ENCODE measurements around the gene KIF6. TPM values are rescaled to one million over a fixed set of nuclear protein-coding genes. Genes with fewer than 3 reads are reported as not detected.

Gene KIF6
- total and polyA plus RNA-seq, 11 donors = 0.06 to 0.77 (median 0.48) TPM

- no peak for DNase-seq
- TF ChIP-seq POLR2A (IDR thresholded peaks at IDR 0.05) = no peak
- TF ChIP-seq, protein P1, sequence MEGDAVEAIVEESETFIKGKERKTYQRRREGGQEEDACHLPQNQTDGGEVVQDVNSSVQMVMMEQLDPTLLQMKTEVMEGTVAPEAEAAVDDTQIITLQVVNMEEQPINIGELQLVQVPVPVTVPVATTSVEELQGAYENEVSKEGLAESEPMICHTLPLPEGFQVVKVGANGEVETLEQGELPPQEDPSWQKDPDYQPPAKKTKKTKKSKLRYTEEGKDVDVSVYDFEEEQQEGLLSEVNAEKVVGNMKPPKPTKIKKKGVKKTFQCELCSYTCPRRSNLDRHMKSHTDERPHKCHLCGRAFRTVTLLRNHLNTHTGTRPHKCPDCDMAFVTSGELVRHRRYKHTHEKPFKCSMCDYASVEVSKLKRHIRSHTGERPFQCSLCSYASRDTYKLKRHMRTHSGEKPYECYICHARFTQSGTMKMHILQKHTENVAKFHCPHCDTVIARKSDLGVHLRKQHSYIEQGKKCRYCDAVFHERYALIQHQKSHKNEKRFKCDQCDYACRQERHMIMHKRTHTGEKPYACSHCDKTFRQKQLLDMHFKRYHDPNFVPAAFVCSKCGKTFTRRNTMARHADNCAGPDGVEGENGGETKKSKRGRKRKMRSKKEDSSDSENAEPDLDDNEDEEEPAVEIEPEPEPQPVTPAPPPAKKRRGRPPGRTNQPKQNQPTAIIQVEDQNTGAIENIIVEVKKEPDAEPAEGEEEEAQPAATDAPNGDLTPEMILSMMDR (IDR thresholded peaks at IDR 0.05) = no peak
- H3K27ac ChIP-seq = peak overlapping the region in 3 of 12 donors; percentile 3 to 33 (median 20)
- no peak overlapping the region for H3K4me3 ChIP-seq
- no peaks in the 10 kb centered on the region for H3K9me3 ChIP-seq
- WGBS, 4 donors = 73 to 86% (median 76%) methylated on average over 1 of the region's 1 CpG
- intact Hi-C loops (cut with DNase I) = no loop called here
- peaks cover 0 to 23% (median 0%) of the 10 kb centered on the region in 12 donors for H3K4me1 ChIP-seq
- no peaks in the 10 kb centered on the region for H3K27me3 ChIP-seq
- ATAC-seq = peak in 1 of 4 donors; percentile 52
- no peaks in the 10 kb centered on the region for H3K36me3 ChIP-seq
These were observed 181.3 kb downstream of the KIF6 start for GRCh38 chr6:39543950-39544349.

DNA sequence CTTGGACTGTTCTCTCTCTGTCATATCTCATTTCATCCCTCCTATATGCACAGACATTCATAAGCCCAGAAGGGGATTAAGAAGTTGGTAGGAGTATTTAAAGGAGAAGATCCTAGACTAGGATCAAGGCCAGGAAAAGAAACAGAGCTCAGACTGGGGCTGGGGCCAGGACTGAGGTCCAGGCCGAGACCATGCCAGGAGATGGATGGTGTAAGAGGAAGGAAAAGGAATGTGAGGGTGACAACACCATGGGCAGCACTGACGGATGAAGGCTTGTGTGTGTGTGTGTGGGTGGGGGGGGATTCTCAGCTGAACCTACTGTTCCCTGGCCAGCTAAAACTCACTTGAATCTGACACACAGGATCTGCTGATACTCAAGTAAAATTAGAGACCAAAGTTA is 182.1 kb downstream of the KIF6 start:
- Histone ChIP-seq H3K36me3 (no peaks in the 10 kb centered on the region), H3K4me3 (no peak overlapping the region), H3K4me1 (peaks cover 0 to 23% (median 0%) of the 10 kb centered on the region in 12 donors), H3K9me3 (no peaks in the 10 kb centered on the region), H3K27me3 (no peaks in the 10 kb centered on the region), H3K27ac (peak overlapping the region in 2 of 12 donors; percentile 8 to 28)
- intact Hi-C loops (cut with DNase I) = no loop called here
- TF ChIP-seq, protein P1 (IDR thresholded peaks at IDR 0.05) = no peak
- TF ChIP-seq POLR2A (IDR thresholded peaks at IDR 0.05) = no peak
- 16 to 34% (median 19%) methylated on average over 2 of the region's 2 CpGs for WGBS, 4 donors
- DNase-seq (peak in 4 of 5 donors; percentile 36 to 76 (median 62)), ATAC-seq (peak; percentile 92 to 98 (median 97))

DNA sequence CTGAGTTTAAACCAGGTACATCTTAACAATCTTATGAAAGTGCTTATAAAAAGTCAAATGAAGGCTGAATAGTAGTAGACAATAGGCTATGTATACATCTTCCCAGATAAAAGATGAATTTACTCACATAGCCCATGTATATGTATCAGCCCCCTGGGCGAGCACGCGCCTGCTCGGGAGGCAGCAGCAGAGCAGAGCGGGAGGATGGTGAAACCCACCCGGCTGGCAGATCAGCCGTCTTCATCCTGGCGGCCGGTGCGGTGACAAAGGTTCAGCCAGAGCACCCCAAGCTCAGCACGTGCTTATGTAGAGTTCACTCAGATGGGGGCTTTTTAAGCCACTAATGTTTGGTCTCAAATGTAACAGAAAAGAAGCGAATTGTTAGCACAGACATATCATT is 184.8 kb downstream of the KIF6 start:
- ATAC-seq = no peak
- intact Hi-C loops (cut with DNase I) = no loop called here
- Histone ChIP-seq H3K4me3 (no peak overlapping the region), H3K9me3 (peaks cover 0 to 3% (median 0%) of the 10 kb centered on the region in 12 donors), H3K36me3 (no peaks in the 10 kb centered on the region), H3K4me1 (peaks cover 0 to 20% (median 0%) of the 10 kb centered on the region in 12 donors), H3K27ac (no peak overlapping the region), H3K27me3 (no peaks in the 10 kb centered on the region)
- 90 to 97% (median 93%) methylated on average over 12 of the region's 12 CpGs for WGBS, 4 donors
- peak in 1 of 5 donors; percentile 57 for DNase-seq
- TF ChIP-seq, protein P1 (IDR thresholded peaks at IDR 0.05) = no peak
- TF ChIP-seq POLR2A (IDR thresholded peaks at IDR 0.05) = no peak

GRCh38 chr6:39530201-39530759 is 194.9 kb downstream of the KIF6 start:
- Histone ChIP-seq H3K27me3 (no peaks in the 10 kb centered on the region), H3K4me1 (peaks cover 0 to 12% (median 0%) of the 10 kb centered on the region in 12 donors), H3K9me3 (no peaks in the 10 kb centered on the region), H3K4me3 (peak overlapping the region in 4 of 12 donors; percentile 20 to 37 (median 25)), H3K27ac (peak overlapping the region in 3 of 12 donors; percentile 19 to 36 (median 19)), H3K36me3 (no peaks in the 10 kb centered on the region)
- ATAC-seq (peak in 2 of 4 donors; percentile 51 to 63), DNase-seq (no peak)
- WGBS, 4 donors = 49 to 65% (median 60%) methylated on average over 4 of the region's 4 CpGs
- intact Hi-C loops (cut with DNase I) = no loop called here
- TF ChIP-seq POLR2A (IDR thresholded peaks at IDR 0.05) = no peak
- TF ChIP-seq, protein P1 (IDR thresholded peaks at IDR 0.05) = no peak
